ENCODE measurements around the gene CD248.

CD248 gene

DNA sequence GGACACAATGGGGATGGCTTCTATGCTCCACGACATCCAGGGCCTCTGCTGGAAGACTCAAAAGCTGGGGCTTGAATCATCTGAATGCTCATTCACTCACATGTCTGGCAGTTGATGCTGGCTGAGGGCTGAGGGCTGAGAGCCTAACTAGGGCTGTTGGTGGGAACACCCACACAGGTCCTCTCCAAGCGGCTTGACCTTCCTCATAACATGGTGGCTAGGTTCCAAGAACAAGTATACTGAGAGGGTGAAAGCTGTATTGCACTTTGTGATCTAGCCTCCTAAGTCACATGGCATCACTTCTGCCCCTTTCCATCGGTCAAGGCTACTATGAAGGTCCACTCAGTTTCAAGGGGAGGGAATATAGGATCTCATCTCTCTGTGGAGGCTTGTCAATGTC, 17.7 kb downstream of the CD248 start:
- in situ Hi-C loops (cut with HindIII; ENCODE audit: low sequenced_read_pairs), result no loop called here

DNA sequence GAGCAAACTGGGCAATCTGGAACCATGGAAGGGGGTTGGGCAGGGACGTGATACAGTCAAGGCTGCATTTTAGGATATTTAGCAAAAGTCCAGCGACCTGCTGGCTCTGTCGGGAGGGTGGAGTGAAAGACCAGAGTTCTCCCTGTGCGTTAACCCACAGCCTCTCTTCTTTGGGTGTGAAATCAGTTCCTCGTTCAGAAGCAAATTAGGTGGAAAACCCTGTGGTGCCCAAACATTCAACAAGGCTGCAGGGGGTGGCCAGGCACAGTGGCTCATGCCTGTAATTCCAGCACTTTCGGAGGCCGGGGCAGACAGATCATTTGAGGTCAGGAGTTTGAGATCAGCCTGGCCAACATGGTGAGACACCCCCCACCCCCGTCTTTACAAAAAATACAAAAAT, 19.2 kb downstream of the CD248 start:
- no peak for DNase-seq (ENCODE audit: low read depth)
- H3K4me3 ChIP-seq (ENCODE audit: low read depth, low read length), result no peak overlapping the region
- TF ChIP-seq, protein P1, sequence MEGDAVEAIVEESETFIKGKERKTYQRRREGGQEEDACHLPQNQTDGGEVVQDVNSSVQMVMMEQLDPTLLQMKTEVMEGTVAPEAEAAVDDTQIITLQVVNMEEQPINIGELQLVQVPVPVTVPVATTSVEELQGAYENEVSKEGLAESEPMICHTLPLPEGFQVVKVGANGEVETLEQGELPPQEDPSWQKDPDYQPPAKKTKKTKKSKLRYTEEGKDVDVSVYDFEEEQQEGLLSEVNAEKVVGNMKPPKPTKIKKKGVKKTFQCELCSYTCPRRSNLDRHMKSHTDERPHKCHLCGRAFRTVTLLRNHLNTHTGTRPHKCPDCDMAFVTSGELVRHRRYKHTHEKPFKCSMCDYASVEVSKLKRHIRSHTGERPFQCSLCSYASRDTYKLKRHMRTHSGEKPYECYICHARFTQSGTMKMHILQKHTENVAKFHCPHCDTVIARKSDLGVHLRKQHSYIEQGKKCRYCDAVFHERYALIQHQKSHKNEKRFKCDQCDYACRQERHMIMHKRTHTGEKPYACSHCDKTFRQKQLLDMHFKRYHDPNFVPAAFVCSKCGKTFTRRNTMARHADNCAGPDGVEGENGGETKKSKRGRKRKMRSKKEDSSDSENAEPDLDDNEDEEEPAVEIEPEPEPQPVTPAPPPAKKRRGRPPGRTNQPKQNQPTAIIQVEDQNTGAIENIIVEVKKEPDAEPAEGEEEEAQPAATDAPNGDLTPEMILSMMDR (IDR thresholded peaks at IDR 0.05; ENCODE audit: low read depth, low read length, missing control alignments), result no peak
- in situ Hi-C loops (cut with HindIII; ENCODE audit: low sequenced_read_pairs), result no loop called here

More for the DNA sequence above, 17.7 kb downstream of the CD248 start:
- TF ChIP-seq, protein P1 (IDR thresholded peaks at IDR 0.05; ENCODE audit: low read depth, low read length, missing control alignments), result no peak
- DNase-seq (ENCODE audit: low read depth), result no peak
- no peak overlapping the region for H3K4me3 ChIP-seq (ENCODE audit: low read depth, low read length)

DNA sequence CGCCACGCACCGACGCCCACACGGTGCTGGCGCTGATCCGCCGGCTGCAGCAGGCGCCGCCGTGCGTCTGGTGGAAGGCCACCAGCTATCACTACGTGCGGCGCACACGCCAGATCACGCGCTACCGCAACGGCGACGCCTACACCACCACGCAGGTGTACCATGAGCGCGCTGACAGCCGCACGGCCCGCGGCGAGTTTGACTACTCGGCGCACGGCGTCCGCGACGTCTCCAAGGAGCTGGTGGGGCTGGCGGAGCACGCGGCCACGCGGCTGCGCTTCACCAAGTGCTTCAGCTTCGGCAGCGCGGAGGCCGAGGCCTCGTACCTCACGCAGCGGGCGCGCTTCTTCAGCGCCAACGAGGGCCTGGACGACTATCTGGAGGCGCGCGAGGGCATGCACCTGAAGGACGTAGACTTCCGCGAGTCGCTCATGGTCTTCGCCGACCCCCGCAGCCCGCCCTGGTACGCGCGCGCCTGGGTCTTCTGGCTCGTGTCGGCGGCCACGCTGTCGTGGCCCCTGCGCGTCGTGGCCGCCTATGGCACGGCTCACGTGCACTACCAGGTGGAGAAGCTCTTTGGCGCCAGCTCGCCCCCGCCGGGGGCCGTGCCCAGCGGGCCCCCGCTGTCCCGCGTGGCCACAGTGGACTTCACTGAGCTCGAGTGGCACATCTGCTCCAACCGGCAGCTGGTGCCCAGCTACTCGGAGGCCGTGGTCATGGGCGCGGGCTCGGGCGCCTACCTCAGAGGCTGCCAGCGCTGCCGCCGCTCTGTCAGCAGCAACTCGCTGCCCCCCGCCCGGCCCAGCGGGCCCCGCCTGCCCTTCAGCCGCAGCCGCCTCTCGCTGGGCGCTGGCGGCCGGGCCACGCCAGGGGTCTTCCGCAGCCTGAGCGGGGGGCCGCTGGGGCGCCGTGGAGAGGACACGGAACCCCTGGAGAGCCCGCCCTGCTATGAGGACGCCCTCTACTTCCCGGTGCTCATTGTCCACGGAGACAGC, 21.9 kb downstream of the CD248 start:
- no peak for DNase-seq (ENCODE audit: low read depth)
- H3K4me3 ChIP-seq (ENCODE audit: low read depth, low read length), result no peak overlapping the region
- in situ Hi-C loops (cut with HindIII; ENCODE audit: low sequenced_read_pairs), result no loop called here
- TF ChIP-seq, protein P1 (IDR thresholded peaks at IDR 0.05; ENCODE audit: low read depth, low read length, missing control alignments), result no peak

DNA sequence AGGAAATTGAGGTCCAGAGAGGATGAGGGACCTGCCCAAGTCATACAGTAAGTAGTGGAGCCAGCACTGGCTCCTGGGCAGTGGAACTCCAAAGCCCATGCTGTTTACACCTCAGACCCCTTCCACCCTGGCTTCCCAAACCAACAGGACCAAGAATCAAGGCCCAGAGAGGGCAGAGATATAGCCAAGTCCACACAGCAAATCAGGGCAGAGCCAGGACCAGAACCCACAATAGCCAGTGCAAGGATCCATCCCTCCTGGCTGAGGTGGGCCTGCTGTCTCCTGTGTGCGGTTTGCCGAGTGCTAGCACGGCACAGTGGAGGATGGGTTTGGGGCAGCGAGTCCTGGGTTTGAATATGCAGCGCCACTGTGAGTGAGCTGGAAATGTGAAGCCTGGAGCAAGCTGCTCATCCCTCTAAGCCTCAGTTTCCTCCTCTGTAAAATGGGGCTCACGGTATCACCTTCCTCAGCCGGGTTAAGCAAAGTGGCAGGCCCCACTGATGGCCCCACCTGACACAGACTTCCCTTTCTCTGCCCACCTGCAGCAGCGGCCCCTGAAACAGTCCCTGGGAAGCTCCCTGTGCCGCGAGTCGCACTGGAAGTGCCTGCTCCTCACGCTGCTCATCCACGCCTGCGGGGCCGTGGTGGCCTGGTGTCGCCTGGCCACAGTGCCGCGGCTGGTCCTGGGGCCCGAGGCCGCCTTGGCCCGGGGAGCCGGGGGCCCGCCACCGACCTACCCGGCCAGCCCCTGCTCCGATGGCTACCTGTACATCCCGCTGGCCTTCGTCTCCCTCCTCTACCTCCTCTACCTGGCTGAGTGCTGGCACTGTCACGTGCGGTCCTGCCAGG, 22.8 kb downstream of the CD248 start:
- TF ChIP-seq, protein P1 (IDR thresholded peaks at IDR 0.05; ENCODE audit: low read depth, low read length, missing control alignments), result no peak
- H3K4me3 ChIP-seq (ENCODE audit: low read depth, low read length), result no peak overlapping the region
- DNase-seq (ENCODE audit: low read depth), result no peak
- in situ Hi-C loops (cut with HindIII; ENCODE audit: low sequenced_read_pairs), result no loop called here

DNA sequence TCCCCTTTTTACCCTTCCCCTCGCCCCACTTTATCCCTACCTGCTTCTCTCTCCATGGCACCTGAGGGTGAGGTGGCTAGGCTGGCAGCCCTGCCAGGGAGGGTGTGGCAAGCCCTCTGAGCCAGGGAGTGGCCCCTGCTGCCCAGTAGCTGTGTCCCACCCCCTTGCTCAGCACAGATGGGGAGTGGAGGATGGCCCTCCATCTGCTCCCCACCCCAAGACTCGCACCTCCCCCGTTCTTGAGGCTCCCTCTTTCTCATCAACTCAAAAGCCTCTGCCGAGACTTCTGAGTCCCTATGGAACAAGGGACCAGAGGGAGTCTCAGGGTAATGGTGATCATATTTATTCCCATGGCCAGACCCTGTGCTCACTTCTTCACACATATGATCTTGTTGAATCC, 23.5 kb downstream of the CD248 start:
- DNase-seq (ENCODE audit: low read depth), result no peak
- in situ Hi-C loops (cut with HindIII; ENCODE audit: low sequenced_read_pairs), result no loop called here
- TF ChIP-seq, protein P1 (IDR thresholded peaks at IDR 0.05; ENCODE audit: low read depth, low read length, missing control alignments), result no peak
- no peak overlapping the region for H3K4me3 ChIP-seq (ENCODE audit: low read depth, low read length)

DNA sequence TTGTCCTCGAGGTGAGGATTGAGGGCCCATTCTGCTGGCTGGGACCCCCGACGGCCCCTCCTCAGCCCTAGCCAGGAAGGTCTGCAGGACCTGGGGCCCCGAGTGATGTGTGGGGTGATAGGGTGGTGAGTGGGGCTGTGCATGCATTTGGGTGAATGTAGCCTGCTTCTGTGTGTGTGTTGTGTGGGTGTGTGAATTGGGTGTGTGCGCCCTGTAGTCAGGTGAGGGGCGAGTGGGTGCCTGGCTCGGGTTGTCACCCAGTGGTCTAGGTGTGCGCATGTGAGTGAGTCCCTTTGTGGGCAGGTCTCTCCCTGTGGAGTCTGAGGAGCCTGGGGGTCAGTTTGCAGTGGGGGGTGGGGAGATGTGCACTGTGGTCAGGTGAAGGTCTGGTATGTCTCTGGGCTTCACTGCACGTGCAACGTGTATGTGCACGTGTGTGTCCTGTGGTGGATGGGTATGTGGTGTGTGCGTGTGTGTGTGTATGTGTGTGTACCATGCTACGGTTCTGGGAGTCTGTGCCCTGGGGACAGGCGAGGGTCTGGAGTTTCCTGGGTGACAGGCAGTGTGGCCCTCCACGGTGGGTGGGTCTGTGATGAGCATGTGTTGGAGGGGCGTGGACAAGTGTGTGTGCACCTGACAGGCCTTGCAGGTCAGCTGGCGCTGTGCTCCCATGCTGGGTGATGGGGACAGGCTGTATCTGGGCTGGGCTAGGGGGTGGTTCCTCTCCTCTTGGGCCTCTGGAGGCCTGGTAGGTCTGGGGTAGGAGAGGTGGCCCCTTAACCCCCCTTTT, 24.1 kb downstream of the CD248 start:
- in situ Hi-C loops (cut with HindIII; ENCODE audit: low sequenced_read_pairs), result no loop called here
- TF ChIP-seq, protein P1 (IDR thresholded peaks at IDR 0.05; ENCODE audit: low read depth, low read length, missing control alignments), result no peak

More for the DNA sequence above, 24.1 kb downstream of the CD248 start:
- DNase-seq (ENCODE audit: low read depth), result no peak
- no peak overlapping the region for H3K4me3 ChIP-seq (ENCODE audit: low read depth, low read length)
